Choroid plexus epithelial cell (primary cell): ENCODE measurements around the gene KMT2C.

Experiments used
- DNase-seq: peaks from one replicate; pipeline ENCODE4 v3.0.0-alpha.2; 2010; ENCODE audit warnings: low read depth
- H3K4me3 ChIP-seq: 2 replicates; pipeline ENCODE4 v1.5.1; 2011; ENCODE audit warnings: low read depth, mild to moderate bottlenecking, control low read depth, low read length, moderate library complexity
- CTCF ChIP-seq: conservative IDR thresholded peaks from 2 replicates; pipeline ENCODE4 v1.5.1; 2011; ENCODE audit warnings: low read depth, mild to moderate bottlenecking, control low read depth, inconsistent platforms, low read length, moderate library complexity

Gene KMT2C

GRCh38 chr7:152130658-152131590 is 304.9 kb downstream of the KMT2C start:
- TF ChIP-seq CTCF, result no peak
- DNase-seq, result no peak
- no peak overlapping the region for H3K4me3 ChIP-seq

DNA sequence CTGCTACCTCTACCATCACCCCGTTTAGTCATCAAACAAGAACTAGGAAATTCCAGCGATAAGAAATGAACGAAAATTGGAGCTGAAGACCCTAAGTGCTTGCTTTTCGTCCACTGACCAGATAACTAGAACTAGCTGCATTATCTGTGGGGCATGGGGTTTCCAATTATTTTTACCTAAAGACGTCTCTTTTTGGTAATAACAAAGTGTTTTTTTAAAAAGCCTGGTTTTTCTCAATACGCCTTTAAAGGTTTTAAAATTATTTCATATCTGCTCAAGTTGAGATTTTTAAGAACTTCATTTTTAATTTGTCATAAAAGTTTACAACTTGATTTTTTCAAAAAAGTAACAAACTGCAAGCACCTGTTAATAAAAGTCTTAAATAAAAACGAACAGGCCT is 306.1 kb downstream of the KMT2C start:
- TF ChIP-seq CTCF, result no peak
- H3K4me3 ChIP-seq, result no peak overlapping the region
- no peak for DNase-seq

DNA sequence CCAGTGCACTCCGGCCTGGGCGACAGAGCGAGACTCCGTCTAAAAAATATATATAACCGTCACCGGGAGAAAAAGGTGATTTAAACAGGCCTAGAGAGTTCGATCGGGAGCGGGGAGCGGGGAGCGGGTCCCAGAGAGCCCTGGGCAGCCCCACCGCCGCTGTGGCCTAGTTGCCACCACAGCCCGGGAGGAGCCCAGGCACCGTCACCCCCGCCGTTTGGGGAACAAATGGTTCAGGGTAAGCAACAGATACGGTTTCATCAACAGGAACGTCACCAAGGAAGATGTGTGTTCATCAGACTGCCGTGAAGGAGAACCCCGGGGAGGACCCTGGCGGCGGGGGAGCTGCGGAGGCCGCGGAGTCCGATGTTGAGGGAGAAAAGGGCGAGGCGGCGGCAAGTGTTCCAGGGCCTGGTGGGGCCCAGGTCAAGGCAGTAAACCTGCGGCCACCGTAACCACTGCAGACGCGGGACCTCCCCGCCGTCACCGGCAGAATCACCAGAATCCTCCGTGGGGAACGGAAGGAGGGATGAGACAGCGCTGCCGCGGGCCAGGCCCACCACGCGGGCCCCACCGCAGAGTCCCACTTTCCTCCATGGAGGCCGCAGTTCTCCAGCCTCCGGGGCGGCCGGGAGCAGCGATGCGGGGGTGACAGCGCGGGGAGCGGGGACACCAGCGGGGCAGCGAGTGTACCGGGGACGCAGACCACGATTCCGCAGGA is 306.9 kb downstream of the KMT2C start:
- H3K4me3 ChIP-seq, result no peak overlapping the region
- no peak for DNase-seq
- TF ChIP-seq CTCF, result no peak

GRCh38 chr7:152128252-152128651 is 307.6 kb downstream of the KMT2C start:
- no peak overlapping the region for H3K4me3 ChIP-seq
- TF ChIP-seq CTCF, result no peak
- DNase-seq, result no peak

DNA sequence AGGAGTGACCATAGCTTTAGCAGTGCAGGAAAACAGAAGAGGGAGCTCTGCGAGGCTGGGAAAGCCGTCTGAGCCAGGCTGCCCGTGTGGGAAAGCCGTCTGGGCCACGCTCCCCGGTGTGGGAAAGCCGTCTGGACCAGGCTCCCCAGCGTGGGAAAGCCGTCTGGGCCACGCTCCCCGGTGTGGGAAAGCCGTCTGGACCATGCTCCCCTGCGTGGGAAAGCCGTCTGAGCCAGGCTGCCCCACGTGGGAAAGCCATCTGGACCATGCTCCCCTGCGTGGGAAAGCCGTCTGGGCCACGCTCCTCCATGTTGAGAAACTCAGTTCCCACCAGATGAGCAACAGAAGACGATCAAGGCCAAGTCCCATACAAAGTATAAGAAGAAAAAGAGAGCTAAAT is 308.6 kb downstream of the KMT2C start:
- DNase-seq, result no peak
- no peak overlapping the region for H3K4me3 ChIP-seq
- no peak for TF ChIP-seq CTCF

- no peak for TF ChIP-seq CTCF
- no peak for DNase-seq
- no peak overlapping the region for H3K4me3 ChIP-seq
These were observed 309.1 kb downstream of the KMT2C start for GRCh38 chr7:152126741-152127140.
